ENCODE results near the gene DUOXA2. TPM values are rescaled to one million over a fixed set of nuclear protein-coding genes. Genes with fewer than 3 reads are reported as not detected.

The DUOXA2 gene
- total RNA-seq, 6 donors from 2014 or later, result 0.13 TPM; not detected in 5

DNA sequence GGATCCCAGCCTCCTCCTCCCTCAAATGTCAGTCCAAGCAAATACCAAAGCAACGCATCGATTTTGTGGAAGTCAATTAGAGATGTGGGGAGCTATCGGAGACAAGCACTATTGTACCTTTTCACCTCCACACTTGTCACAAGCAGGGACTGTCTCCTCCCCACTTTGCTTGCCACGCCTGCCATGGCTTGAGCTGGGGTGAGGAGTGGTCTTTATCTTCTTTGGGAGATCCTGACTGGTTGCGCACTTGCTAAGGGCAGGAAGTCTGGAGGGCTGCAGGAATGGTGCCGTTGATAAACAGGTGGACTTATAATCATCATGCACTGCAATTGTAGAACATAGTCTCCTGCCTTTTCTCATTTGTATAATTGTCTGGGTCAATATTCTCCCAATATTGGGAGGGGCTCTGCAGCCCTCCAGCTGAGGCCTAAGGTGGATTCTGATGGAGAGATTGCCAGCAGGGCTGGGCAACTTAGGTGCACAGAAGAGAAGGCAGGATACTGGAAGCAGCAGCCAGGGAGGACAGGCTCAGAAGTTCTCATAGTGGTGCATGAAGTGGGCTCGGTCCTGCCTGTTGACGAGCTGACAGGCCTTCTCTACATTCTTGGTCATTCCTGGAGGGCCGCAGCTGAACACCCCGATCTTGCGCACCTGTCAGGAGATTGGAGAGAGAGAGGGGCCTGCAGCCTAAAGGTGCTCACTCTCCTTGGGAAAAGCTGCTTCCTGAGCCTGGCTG is 20.3 kb upstream of the DUOXA2 start:
- DNase-seq (no peak), ATAC-seq (ENCODE audit: low FRiP score in 2 of 2) (no peak)
- no peak overlapping the region for H3K4me3 ChIP-seq
- no peaks in the 10 kb centered on the region for H3K9me3 ChIP-seq
- no peaks in the 10 kb centered on the region for H3K4me1 ChIP-seq
- no peak overlapping the region for H3K27ac ChIP-seq
- TF ChIP-seq EP300 (IDR thresholded peaks at IDR 0.05) (no peak), POLR2A (IDR thresholded peaks at IDR 0.05) (no peak), POLR2AphosphoS5 (IDR thresholded peaks at IDR 0.05) (no peak)
- TF ChIP-seq, protein P1, sequence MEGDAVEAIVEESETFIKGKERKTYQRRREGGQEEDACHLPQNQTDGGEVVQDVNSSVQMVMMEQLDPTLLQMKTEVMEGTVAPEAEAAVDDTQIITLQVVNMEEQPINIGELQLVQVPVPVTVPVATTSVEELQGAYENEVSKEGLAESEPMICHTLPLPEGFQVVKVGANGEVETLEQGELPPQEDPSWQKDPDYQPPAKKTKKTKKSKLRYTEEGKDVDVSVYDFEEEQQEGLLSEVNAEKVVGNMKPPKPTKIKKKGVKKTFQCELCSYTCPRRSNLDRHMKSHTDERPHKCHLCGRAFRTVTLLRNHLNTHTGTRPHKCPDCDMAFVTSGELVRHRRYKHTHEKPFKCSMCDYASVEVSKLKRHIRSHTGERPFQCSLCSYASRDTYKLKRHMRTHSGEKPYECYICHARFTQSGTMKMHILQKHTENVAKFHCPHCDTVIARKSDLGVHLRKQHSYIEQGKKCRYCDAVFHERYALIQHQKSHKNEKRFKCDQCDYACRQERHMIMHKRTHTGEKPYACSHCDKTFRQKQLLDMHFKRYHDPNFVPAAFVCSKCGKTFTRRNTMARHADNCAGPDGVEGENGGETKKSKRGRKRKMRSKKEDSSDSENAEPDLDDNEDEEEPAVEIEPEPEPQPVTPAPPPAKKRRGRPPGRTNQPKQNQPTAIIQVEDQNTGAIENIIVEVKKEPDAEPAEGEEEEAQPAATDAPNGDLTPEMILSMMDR (IDR thresholded peaks at IDR 0.05), result no peak
- no peaks in the 10 kb centered on the region for H3K36me3 ChIP-seq
- 84 to 87% methylated on average over 11 of the region's 11 CpGs for WGBS, 2 donors
- no peaks in the 10 kb centered on the region for H3K27me3 ChIP-seq

DNA sequence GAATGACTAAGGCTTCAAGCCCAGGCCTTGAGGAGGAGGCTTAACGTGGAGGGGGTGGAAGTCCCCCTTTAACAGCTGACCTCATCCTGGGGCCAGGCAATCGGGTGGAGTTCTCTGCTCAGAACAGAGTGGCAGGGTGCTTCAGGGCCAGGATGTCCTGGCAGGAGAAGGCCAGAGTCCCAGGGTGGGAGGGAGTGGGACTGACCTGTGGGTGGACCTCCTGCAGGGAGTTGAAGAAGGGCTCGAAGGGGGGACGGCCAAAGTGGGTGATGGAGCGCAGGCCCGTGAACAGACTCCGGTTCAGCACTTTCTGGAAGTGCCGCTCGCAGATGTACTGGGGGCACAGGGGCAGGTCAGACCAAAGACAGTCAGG is 19.8 kb upstream of the DUOXA2 start:
- Histone ChIP-seq H3K27ac (no peak overlapping the region), H3K36me3 (no peaks in the 10 kb centered on the region), H3K27me3 (no peaks in the 10 kb centered on the region), H3K9me3 (no peaks in the 10 kb centered on the region), H3K4me1 (no peaks in the 10 kb centered on the region), H3K4me3 (no peak overlapping the region)
- 81 to 83% methylated on average over 9 of the region's 9 CpGs for WGBS, 2 donors
- DNase-seq, result no peak
- peak; percentile 20 to 71 for ATAC-seq (ENCODE audit: low FRiP score in 2 of 2)
- TF ChIP-seq EP300 (IDR thresholded peaks at IDR 0.05), result no peak
- no peak for TF ChIP-seq POLR2AphosphoS5 (IDR thresholded peaks at IDR 0.05)
- TF ChIP-seq, protein P1 (IDR thresholded peaks at IDR 0.05), result no peak
- TF ChIP-seq POLR2A (IDR thresholded peaks at IDR 0.05), result no peak

DNA sequence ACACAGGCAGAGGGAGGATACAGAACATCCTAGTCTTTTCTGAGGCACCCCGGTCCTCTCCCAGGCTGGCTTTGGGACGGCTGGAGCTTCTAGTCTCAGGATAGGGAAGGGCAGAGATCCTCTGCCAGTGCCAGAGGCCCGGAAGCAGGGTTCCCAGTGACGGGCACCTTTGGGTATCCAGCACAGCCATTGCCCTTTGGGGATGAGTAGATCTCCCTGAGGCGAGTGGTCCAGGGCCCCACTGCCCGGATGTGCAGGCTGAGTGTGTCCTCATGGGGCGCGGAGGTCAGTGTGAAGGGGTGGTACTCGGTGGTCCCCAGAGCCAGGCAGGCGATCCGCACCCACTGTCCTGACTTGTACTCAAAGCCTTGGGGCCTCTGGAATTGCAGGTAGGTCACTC is 18.5 kb upstream of the DUOXA2 start:
- no peaks in the 10 kb centered on the region for H3K4me1 ChIP-seq
- TF ChIP-seq, protein P1 (IDR thresholded peaks at IDR 0.05), result no peak
- TF ChIP-seq EP300 (IDR thresholded peaks at IDR 0.05), result no peak
- no peak for TF ChIP-seq POLR2AphosphoS5 (IDR thresholded peaks at IDR 0.05)
- no peak for TF ChIP-seq POLR2A (IDR thresholded peaks at IDR 0.05)
- no peaks in the 10 kb centered on the region for H3K36me3 ChIP-seq
- no peak for ATAC-seq (ENCODE audit: low FRiP score in 2 of 2)
- no peak overlapping the region for H3K27ac ChIP-seq
- DNase-seq, result peak in 1 of 2 donors; percentile 37
- WGBS, 2 donors, result 77 to 91% methylated on average over 2 to 11 of the region's 11 CpGs
- no peaks in the 10 kb centered on the region for H3K27me3 ChIP-seq
- H3K4me3 ChIP-seq, result no peak overlapping the region
- H3K9me3 ChIP-seq, result no peaks in the 10 kb centered on the region

DNA sequence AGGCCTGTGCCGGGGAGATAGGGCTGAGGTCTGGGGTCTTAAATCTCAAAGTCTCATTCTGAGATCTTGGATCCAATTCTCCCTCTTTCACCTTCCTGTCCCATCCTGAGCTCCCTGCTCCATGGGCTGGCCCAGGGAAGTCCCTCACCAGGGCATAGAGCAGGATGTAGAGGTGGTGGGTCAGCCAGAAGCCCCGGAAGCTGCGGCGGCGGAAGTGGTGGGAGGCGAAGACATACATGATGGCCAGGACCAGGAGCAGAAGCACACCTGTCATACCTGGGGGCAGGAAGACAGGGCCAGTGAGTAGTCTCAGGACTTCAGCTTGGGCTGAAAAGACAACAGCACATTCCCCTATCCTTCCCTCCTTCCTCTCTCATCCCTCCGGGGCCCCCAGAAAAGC is 16.7 kb upstream of the DUOXA2 start:
- TF ChIP-seq POLR2A (IDR thresholded peaks at IDR 0.05), result no peak
- TF ChIP-seq, protein P1 (IDR thresholded peaks at IDR 0.05), result no peak
- no peak for TF ChIP-seq EP300 (IDR thresholded peaks at IDR 0.05)
- TF ChIP-seq POLR2AphosphoS5 (IDR thresholded peaks at IDR 0.05), result no peak
- no peak overlapping the region for H3K27ac ChIP-seq
- no peak for ATAC-seq (ENCODE audit: low FRiP score in 2 of 2)
- 92 to 95% methylated on average over 6 to 7 of the region's 7 CpGs for WGBS, 2 donors
- H3K36me3 ChIP-seq, result no peaks in the 10 kb centered on the region
- H3K4me3 ChIP-seq, result no peak overlapping the region
- no peaks in the 10 kb centered on the region for H3K27me3 ChIP-seq
- no peaks in the 10 kb centered on the region for H3K4me1 ChIP-seq
- no peaks in the 10 kb centered on the region for H3K9me3 ChIP-seq
- peak in 1 of 2 donors; percentile 46 for DNase-seq

Measured in upper lobe of left lung (tissue), 6 donors.